GM08714 (cell line): ENCODE results near the gene SYNE3.

ENCODE experiments used
- H3K4me3 ChIP-seq: fragments of 200-500 bp; sonication (Bioruptor generic); 2 replicates; pipeline ENCODE4 v1.5.1; 2014; ENCODE audit warnings: mild to moderate bottlenecking, low read length, inconsistent platforms
- ZNF274 ChIP-seq: IDR thresholded peaks from 2 replicates; pipeline ENCODE4 v1.6.1; 2012; ENCODE audit warnings: mild to moderate bottlenecking, low read depth, low read length

SYNE3 gene

DNA sequence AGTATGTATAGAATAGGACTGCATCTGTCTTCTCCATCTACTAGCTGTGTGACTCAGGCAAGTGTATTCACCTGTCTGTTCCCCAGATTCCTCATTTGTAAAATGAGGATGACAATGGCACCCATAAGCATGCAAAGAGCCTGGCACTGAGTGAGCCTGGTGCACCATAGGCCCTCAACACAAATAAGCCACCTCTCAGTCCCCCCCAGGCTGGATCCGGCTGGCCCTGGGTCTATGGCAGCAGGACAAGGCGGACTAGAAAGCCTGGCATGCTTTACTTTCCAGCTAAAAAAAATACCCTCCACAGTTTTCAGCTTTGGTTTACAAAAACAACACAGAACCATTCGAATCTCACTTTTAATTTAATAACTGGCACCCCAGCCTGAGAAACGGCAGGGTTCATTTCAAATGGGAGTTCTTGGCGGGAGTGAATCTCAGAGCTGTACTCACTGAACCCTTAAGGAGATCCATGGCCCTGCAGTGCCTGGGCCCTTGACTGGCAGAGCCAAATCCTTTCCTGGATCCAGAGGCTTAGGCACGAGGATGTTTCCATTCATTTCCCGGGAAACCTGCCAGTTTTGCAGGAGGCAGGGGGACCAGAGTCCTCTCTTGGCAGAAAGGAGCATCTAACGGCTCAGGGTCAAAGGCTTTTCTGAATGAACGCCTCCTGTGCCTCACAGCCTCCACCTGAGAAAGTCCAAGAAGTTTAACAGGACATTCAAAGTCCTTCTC, 17.7 kb downstream of the SYNE3 start:
- TF ChIP-seq ZNF274: no peak
- H3K4me3 ChIP-seq: no peak overlapping the region

DNA sequence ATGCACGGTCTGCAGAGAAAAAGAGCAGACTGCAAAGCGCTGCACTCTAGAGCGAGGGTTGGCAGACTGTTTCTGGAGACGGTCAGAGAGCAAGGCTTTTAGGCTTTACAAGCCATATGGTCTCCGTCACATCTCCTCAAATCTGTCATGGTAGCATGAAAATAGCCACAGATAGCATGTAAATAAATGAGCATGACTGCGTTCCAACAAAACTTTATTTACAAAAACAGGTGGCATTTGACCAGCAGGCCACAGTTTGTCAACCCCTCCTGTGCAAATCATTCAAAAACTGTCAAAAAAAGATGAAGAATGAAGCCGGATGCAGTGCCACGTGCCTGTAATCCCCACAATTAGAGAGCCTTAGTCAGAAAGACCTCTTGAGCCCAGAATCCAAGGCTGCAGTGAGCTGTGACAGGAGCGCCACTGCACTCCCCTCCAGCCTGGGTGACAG, 18.9 kb downstream of the SYNE3 start:
- no peak for TF ChIP-seq ZNF274
- H3K4me3 ChIP-seq: no peak overlapping the region

DNA sequence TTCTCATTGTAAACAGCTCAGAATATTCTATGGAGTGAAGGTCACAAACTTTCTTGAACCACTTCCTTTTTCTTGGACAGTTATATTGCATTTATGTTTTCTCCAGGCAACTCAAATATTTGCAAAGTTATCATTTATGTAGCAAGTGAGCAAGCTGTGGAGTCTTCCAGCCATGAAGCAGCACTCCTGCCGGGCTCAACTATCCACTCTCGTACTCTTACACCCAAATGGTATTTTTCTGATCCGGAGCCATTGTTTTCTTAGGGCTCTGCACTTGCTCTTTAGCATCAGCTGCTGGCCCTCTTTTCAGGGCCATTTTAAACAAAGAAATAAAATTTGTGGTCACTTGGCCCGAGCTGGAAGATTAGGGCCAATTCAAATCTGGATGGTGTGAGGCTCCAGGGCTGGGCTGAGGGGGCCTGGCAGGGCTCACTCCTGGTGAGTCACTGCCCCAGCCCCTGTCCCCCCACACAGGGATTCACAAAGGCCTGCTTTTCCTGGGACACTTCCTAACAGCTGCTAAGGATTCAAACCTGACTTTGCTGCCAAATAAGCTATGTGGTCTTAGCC, 19.7 kb downstream of the SYNE3 start:
- TF ChIP-seq ZNF274: no peak
- H3K4me3 ChIP-seq: no peak overlapping the region

GRCh38 chr14:95496111-95496681, 20.3 kb downstream of the SYNE3 start:
- TF ChIP-seq ZNF274: no peak
- H3K4me3 ChIP-seq: no peak overlapping the region; the same call in 1 of the 2 replicates

- H3K4me3 ChIP-seq: no peak overlapping the region; the same call in 1 of the 2 replicates
- TF ChIP-seq ZNF274: no peak
Observed at GRCh38 chr14:95495538-95496025, 20.9 kb downstream of the SYNE3 start.

DNA sequence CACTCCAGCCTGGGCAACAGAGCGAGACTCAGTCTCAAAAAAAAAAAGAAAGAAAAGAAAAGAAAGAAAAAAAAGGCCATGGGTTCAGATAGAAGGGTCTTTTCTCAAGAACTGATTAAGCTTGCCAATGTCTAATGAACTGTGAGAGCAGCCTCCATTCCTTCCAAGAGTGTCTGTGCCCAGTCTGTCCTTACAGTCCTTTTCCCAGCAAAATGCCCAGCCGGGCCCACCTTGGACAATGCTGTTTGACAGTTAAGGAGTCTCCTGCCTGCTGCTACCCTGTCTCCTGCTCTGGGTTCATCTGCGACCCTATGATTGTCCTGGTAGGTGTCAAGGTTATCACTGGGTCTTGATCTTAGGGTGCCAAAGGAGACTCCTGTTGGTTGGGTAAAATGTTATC, 21.4 kb downstream of the SYNE3 start:
- TF ChIP-seq ZNF274: no peak
- no peak overlapping the region; the same call in 1 of the 2 replicates for H3K4me3 ChIP-seq

DNA sequence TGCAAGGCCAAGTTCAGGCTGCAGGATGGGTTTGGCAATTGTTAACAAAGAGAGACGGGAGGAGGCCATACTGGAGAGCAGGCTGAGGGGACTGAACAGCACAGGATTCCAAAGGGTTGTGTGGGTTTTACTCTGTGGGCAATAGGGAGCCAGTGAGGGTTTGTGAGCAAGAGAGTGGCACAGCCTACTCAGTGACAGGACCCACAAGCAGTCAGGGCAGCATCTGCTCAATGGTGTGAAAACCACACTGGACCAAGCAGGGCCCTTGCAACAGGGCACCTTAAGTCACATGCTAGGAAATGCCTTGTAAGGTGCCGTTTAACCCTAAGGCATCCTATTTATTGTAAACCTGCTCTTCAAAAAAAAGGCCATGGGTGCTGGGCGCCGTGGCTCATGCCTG, 22.0 kb downstream of the SYNE3 start:
- TF ChIP-seq ZNF274: no peak
- no peak overlapping the region for H3K4me3 ChIP-seq

DNA sequence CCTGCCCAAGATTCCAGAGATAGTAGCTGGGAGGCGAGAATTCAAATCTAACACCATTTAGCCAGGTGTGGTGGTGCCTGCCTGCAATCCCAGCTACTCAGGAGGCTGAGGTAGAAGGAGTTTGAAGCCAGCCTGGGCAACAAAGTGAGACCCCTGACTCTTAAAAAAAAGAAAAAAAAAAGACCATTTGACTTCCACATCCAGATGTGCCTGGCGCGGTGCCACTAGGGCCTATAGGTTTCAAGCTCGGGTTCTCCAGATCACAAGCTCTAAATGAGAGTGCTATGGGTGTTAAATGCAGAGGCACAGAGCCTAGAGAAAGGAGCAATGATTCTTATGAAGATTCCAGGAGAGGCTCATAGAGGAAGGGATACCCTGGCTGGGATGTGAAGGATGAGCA, 22.5 kb downstream of the SYNE3 start:
- H3K4me3 ChIP-seq: no peak overlapping the region
- TF ChIP-seq ZNF274: no peak

DNA sequence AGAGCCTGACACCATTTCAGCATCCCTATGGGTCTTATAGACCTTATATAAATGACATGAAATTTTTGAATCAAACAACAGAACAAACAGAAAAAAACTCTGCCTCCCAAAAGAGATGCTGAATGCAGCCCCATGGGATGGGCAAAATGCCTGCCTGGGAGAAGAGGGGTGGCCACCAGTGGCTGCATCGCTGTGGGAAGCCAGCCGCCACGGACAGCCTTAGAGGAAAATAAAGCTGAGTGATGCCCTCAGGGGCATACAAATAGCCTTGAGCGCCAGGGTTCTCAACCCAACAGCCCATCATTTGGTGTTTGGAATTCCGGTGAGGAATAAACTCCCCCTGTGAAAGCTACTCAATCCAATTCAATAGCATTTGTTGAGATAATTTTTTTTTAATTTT, 22.9 kb downstream of the SYNE3 start:
- no peak for TF ChIP-seq ZNF274
- no peak overlapping the region for H3K4me3 ChIP-seq

DNA sequence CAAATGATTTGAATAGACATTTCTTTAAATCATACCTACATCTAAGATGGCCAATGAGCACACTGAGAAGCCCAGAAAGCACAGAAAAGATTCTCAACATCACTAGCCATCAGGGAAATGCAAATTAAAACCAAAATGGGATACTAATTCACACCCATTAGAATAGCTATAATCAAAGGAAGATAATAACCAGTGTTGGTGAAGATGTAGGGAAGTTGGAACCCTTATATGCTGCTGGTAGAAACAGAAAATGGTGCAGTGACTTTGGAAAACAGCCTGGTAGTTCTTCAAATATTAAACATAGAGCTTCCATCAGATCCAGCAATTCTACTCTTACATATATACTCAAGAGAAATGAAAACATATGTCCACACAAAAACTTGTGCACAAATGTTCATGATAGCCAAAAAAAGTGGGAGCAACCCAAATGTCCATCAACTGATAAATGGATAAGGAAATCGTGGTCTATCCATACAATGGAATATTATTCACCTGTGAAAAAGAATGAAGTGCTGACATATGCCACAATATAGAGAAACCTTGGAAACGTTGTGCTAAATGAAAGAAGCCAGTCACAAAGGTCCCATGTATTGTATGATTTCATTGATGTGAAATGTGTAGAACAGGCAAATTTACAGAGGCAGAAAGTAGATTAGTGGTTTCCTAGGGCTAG, 24.4 kb downstream of the SYNE3 start:
- H3K4me3 ChIP-seq: no peak overlapping the region
- TF ChIP-seq ZNF274: no peak

DNA sequence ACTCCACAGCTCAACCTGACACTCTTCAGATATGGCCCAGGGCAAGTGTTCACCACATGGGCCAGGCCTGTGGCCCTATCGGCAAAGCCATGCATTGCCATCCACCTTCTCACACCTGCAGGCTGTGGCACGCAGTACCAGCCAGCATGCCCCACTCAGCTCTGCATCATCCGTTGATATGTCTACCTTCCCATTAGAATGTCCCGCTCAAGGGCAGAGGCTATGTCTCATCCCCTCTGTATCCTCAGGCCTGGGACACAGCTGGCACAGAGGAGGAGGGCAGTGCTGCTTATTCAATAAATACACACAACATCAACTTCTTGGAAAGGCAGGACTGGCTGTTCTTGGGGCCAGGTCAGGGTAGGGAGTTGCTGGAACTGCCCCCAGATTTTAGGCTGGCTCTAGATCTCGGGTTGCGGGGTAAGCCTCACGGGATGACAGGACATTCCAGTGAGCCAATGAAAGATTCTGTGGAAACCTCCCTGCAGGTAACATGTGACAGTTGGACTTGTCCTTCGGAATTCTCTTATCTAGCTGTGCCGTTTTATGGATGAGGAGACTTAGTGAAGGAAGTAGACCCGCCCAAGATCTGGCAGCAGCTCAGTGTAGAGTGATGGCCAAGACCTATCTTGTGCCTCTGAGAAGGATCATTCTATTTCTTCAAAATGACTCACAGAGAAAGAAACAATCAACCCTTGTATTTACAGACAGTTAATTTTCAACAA, 25.6 kb downstream of the SYNE3 start:
- TF ChIP-seq ZNF274: no peak
- H3K4me3 ChIP-seq: no peak overlapping the region

- no peak overlapping the region for H3K4me3 ChIP-seq
- no peak for TF ChIP-seq ZNF274
Observed at GRCh38 chr14:95490138-95490509, 26.3 kb downstream of the SYNE3 start.

GRCh38 chr14:95489214-95490137, 27.0 kb downstream of the SYNE3 start:
- H3K4me3 ChIP-seq: no peak overlapping the region
- TF ChIP-seq ZNF274: no peak
